ENCODE measurements around the gene RNF220. TPM values are rescaled to one million over a fixed set of nuclear protein-coding genes. Genes with fewer than 3 reads are reported as not detected.
A peak's percentile ranks its signal among the peaks of the same experiment; 100 is the strongest.

Gene RNF220
- 10 to 100 TPM; 19.2 to 57.9 (median 23.0) TPM for total RNA-seq
- long read RNA-seq, partial matches to known transcripts, result 1 of 1 reads
- long read RNA-seq, other reads (novel, unspliced or antisense), result 0 of 1 reads

GRCh38 chr1:44405031-44405797 lies at the start of gene RNF220:
RNF220 (plus strand) TSS chr1:44405255.
- TF ChIP-seq CTCF (IDR thresholded peaks at IDR 0.05) (no peak), POLR2A (IDR thresholded peaks at IDR 0.05) (no peak)
- Histone ChIP-seq H3K27me3 (peaks cover 19 to 43% of the 10 kb centered on the region in 2 donors), H3K36me3 (no peaks in the 10 kb centered on the region), H3K4me1 (peaks cover 0 to 39% (median 6%) of the 10 kb centered on the region in 4 donors), H3K27ac (no peak within 1 kb of the TSS), H3K9me3 (no peaks in the 10 kb centered on the region), H3K4me3 (peak within 1 kb of the TSS; percentile 15 to 43 (median 25))
- intact Hi-C loops (cut with DNase I), result no loop called here
- ATAC-seq, result peak; percentile 58 to 70 (median 62)
- peak; percentile 54 to 59 (median 54) for DNase-seq
- 7% methylated on average over 9 of the region's 55 CpGs for WGBS (ENCODE audit: insufficient coverage, low coverage, low lambda C conversion rate, missing lambda C conversion rate)

GRCh38 chr1:44355582-44356305 lies 49.3 kb upstream of the RNF220 start:
- intact Hi-C loops (cut with DNase I), result no loop called here
- H3K9me3 ChIP-seq, result no peaks in the 10 kb centered on the region
- no peak for TF ChIP-seq POLR2A (IDR thresholded peaks at IDR 0.05)
- TF ChIP-seq CTCF (IDR thresholded peaks at IDR 0.05), result no peak
- H3K27me3 ChIP-seq, result no peaks in the 10 kb centered on the region
- ATAC-seq, result no peak
- H3K27ac ChIP-seq, result no peak overlapping the region
- H3K4me3 ChIP-seq, result peak overlapping the region in 1 of 3 donors; percentile 85
- 71% methylated on average over 12 of the region's 12 CpGs for WGBS (ENCODE audit: insufficient coverage, low coverage, low lambda C conversion rate, missing lambda C conversion rate)
- peaks cover 0 to 9% (median 3%) of the 10 kb centered on the region in 4 donors for H3K4me1 ChIP-seq
- DNase-seq, result no peak
- H3K36me3 ChIP-seq, result no peaks in the 10 kb centered on the region

GRCh38 chr1:44357710-44358109 lies 47.3 kb upstream of the RNF220 start:
- ATAC-seq (no peak), DNase-seq (no peak)
- no peak for TF ChIP-seq CTCF (IDR thresholded peaks at IDR 0.05)
- no peak for TF ChIP-seq POLR2A (IDR thresholded peaks at IDR 0.05)
- no peaks in the 10 kb centered on the region for H3K9me3 ChIP-seq
- no peak overlapping the region for H3K4me3 ChIP-seq
- H3K27me3 ChIP-seq, result no peaks in the 10 kb centered on the region
- H3K36me3 ChIP-seq, result no peaks in the 10 kb centered on the region
- no peak overlapping the region for H3K27ac ChIP-seq
- intact Hi-C loops (cut with DNase I), result no loop called here
- WGBS (ENCODE audit: insufficient coverage, low coverage, low lambda C conversion rate, missing lambda C conversion rate), result 77% methylated on average over 3 of the region's 4 CpGs
- H3K4me1 ChIP-seq, result peaks cover 0 to 9% (median 3%) of the 10 kb centered on the region in 4 donors

- ATAC-seq, result no peak
- TF ChIP-seq POLR2A (IDR thresholded peaks at IDR 0.05) (no peak), CTCF (IDR thresholded peaks at IDR 0.05) (no peak)
- 75% methylated on average over 6 of the region's 6 CpGs for WGBS (ENCODE audit: insufficient coverage, low coverage, low lambda C conversion rate, missing lambda C conversion rate)
Observed at GRCh38 chr1:44359234-44359935, 45.7 kb upstream of the RNF220 start.

More at GRCh38 chr1:44359234-44359935, 45.7 kb upstream of the RNF220 start:
- Histone ChIP-seq H3K4me1 (peaks cover 0 to 3% (median 1%) of the 10 kb centered on the region in 4 donors), H3K36me3 (no peaks in the 10 kb centered on the region), H3K27ac (no peak overlapping the region), H3K9me3 (no peaks in the 10 kb centered on the region), H3K27me3 (no peaks in the 10 kb centered on the region), H3K4me3 (no peak overlapping the region)
- no peak for DNase-seq
- intact Hi-C loops (cut with DNase I), result no loop called here
